Stimulated activated CD8-positive, alpha-beta memory T cell treated with anti-CD3 and anti-CD28 coated beads, Interleukin-7, amount 100 ng/mL, for 24 hours (primary cell): Measurements from ENCODE around the gene APOD.

Source experiments
- DNase-seq: peaks from one replicate; pipeline ENCODE4 v3.0.0-alpha.2; 2020; ENCODE audit warnings: low read depth

The APOD gene

DNA sequence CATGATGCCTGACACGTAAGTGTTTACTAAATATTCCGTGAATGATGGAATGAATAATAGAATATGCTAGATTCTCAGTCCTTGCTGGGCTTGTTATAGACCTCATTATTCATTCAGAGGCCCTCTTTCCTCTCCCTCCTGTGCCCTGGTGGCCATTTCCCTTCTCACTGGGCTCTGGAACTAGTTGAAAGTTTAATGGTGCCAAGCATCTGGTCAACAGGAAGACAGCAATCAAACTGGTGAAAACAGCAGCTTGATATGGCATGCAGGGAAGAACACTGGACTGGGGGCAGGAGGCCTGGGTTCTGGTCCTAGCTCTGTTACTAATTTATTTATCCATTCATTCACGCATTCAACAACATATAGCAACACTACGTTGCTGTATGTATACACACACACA lies 3.7 kb upstream of the APOD start:
- no peak for DNase-seq

DNA sequence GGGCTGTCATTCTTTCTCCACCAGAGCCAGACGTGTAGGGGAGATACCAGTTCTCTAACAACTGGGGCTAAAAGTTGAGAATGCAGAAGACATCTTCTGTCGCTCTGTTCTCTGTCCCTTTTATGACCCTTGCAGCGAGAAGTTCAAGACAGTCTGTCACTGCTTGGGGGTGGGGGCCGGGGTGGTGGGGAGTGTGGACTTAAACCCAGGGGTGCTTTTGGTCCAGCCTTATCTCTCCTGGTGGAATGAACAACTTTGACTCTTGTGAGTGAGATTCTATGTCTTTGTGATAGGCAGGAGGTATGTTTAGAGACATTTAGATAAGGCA lies 767 bp upstream of the APOD start:
- no peak for DNase-seq

- no peak for DNase-seq
Measured at GRCh38 chr3:195582947-195583346, 793 bp downstream of the APOD start.

DNA sequence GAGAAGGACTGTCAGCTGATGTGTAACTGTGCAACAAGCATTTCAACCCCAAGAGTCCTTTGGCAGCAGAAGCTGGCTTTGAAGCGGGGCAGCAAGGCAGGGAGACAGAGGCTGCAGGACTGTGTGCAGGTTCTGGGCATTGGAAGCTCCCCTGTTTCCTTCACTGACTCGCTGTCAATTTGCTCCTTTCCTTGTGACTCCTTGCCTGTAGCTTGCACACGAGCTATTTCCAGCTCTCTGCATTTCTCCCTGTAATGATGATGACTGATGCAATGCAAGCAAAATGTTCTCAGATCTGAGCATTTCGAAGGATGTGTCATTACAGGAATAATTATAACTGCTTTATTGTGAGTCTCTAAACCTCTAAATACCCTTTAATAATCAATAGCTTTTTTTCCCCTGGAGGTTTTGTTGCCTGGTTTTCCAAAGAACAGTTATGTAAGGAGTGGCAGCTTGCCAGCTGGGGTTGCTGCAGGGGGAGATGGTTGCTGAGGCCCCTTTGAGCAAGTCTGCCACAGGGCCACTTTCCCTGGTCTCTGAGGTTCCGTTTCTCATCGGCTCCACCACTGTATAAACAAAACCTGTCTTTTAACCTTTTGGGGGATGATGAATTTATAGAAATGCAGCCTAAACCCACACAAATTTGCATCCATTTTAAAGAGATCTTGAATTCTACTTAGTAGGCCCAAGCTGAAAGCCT lies 2.8 kb downstream of the APOD start:
- no peak for DNase-seq

DNA sequence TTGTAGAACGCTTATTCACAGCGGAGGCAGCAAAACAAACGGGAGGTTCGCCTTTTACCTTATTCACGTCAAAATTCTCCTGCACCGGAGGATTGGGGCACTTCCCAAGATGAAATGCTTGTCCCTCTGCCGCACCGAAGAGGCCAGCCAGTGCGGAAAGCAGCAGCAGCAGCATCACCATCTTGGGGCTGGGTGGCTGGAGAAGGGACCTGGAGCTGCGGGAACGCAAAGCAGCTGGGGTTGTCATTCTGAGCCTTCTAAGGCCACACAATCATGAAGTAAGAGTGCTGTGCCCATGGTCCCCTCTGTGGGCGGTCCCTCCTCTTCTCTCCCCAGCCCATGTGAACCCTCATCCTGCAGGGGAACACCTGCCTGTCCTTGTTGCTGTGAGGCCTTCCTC lies 4.5 kb downstream of the APOD start:
- DNase-seq: no peak

DNA sequence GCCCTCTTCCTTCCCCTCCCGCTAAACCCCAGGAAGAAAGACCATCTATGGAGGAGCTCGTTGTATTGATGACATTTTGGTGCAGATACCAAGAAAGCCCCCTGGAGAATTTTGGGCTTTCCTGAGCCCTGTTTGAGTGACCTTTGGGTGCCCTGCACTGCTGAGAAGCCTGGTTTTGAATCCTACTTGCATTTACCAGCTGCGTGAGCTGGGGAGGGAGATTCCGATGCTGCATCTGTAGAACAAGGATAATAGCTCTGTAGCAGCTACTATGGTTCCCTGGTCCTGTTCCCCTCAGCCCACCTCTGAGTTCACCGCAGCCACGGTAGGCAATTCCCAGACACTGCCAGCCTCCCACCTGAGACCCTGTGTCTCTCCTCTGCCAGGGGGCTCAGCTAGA lies 5.2 kb downstream of the APOD start:
- no peak for DNase-seq

- no peak for DNase-seq
Measured at GRCh38 chr3:195577645-195578177, 6.0 kb downstream of the APOD start.

DNA sequence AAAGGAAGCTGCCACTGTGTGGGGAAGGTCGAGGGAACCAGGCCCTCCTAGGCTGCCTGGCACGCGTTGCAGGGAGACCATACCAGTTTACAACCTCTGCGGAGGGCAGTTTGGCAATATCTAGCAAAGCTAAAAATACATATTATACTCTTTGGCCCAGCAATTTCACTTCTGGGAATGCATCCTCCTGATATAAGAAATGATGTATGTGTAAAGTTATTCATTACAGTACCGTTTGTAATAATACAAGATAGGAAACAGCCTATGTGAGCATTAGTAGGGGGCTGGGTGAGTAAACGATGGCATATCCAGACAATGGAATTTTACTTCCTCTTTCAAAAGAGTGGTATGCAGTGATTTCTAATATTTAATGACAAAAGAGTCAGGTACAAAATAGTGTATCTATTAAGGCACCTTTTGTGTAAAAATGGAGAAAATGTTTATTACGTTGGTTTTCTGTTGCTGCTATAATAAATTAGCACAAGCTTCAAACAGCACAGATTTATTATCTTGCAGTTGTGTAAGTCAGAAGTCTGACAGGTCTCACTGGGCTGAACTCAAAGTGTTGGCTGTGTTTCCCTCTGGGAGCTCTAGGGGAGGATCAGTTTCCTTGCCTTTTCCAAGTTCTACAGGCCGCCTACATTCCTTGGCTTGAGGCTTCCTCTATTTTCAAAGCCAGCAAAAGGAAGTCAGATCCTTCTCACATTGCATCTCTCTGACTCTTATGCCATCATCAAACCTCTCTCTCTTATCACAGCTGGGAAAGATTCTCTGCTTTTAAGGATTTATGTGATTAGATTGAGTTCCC lies 9.0 kb downstream of the APOD start:
- DNase-seq: no peak

DNA sequence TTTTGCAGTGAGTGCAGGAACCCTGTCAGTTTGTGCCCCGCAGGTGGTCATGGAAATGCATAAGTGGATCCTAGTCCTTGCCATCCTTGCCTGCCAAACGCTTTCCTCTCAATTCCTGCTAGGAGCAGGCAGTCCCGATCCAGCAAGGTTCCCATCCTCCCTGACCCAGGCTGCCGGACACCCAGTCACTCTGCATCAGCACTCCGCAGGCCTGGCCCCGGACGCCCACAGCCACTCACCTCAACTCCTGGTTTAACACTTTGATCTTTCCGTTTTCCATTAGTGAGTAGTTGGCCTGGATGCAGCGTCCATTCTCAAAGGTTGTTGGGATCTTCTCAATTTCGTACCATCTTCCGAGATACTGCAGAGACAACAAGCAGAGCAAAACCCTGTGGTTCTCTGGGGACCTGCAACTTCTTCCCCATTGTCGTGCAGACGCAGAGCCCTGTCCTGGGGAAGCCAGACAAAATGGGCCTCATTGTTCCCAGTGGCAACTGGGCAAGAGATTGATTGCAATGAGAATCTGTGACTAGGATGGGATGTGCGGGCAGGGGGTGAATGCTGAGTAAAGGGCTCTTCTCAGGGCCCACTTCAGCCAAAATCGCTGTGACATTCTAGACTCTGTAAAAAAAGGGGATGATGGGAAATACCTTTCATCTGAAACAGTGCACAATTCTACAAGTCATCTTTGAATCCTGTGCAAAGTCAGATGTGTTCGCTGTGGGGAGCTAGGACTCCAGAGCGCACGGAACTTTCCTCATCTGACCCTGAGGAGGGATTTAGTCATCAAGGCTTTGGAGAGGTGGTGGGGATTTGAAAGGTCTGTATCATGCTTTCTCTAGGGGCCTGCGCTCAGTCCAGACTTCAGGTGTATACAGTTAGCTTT lies 9.9 kb downstream of the APOD start:
- DNase-seq: no peak

GRCh38 chr3:195571361-195571760 lies 12.4 kb downstream of the APOD start:
- no peak for DNase-seq

DNA sequence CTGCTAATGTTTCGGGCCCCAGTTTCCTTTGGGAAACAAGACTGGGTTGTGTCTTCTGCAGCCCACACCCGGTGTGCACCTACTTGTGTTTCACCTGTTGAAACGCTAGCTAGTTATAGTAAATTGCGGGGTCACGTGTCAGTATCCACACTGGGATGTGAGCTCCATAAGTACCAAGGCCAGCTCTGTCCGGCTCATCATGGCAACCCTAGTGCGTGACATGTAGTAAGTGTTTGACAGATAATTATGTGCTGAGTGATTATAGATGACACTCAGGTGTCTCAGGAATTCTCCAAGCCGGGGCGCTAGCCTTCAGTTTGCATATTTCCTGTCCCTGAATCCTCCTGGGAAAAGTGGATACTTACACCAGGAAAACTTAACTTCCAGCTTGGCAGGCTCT lies 12.8 kb downstream of the APOD start:
- DNase-seq: no peak

DNA sequence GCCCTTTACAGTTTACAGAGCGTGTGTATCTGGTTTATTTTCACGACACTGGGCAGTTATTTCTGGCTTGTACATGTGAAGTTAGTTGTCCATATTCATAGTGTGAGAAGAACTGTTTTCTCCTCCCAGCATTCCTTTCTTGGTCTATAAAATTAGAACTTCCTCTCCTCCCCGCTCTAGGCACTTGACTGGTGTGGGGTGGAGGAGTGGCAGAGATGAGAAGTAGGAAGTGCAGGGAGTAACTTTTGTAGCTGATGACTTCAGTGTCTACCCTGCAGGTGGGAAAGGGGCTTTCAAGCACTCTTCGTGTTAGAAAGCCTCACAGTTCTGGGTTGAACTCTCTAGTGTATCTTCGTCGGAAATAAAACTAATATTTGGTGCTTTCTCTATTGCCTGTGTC lies 13.4 kb downstream of the APOD start:
- no peak for DNase-seq

GRCh38 chr3:195568630-195569029 lies 15.1 kb downstream of the APOD start:
- no peak for DNase-seq

- DNase-seq: no peak
Measured at GRCh38 chr3:195566797-195567196, 16.9 kb downstream of the APOD start.

DNA sequence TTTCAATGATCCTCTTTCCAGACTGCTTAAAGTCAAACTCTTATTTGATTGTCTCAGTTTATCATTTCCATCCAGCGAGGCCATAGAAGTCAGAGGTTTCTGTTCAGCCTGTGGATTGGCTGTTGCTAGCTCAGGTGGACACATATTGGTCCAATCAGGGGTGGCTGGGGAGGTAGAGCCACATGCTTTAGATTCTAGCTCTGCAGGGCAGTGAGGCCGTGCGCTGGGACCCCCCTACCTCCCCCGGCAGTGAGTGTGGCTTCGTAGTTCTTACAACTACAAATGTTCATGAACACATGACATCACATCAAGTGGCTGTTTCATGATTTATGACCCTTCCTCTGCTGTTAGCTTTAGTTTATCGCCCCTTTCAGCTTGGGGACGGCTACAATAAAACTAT lies 18.0 kb downstream of the APOD start:
- no peak for DNase-seq

GRCh38 chr3:195563317-195563716 lies 20.4 kb downstream of the APOD start:
- DNase-seq: no peak

- no peak for DNase-seq
Measured at GRCh38 chr3:195559723-195560409, 23.9 kb downstream of the APOD start.

DNA sequence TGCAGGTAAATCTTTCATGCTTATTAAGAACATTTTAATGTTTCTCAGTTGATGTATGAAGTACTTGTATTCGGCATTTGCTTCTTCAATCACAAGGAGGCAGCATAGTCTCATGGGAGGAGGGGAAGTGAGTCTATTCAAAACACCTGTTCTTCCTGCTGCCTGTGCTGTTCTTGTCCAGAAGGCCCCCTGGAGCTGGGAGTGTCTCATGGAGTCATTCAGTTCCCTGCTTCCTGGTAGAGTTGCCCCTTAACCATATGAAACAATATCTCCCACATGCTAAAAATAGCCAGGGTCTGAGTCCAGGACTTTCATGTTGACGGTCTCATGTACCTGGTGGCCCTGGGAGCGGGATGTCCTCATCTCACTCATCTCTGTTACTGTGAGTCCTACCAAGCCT lies 25.1 kb downstream of the APOD start:
- no peak for DNase-seq

DNA sequence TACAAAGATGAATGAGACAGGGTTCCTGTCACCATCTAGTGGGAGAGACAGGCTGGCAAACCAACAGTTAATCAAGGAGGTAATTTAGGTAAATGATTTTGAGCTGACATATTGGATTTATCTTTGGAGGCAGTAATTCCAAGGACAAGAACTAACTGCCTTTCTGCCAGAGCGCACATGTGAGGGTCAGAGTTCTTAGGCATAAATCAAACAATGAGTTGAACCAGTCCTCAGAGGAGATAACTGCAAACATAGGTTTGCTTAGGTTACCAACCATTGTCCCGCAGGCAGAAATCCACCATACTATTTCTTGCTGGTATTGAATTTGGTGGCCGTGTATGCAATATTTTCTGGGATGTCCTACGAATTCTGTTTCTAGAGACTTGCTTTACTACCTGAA lies 26.4 kb downstream of the APOD start:
- DNase-seq: no peak

GRCh38 chr3:195556390-195556789 lies 27.4 kb downstream of the APOD start:
- DNase-seq: no peak

- no peak for DNase-seq
Measured at GRCh38 chr3:195555110-195555509, 28.6 kb downstream of the APOD start.

DNA sequence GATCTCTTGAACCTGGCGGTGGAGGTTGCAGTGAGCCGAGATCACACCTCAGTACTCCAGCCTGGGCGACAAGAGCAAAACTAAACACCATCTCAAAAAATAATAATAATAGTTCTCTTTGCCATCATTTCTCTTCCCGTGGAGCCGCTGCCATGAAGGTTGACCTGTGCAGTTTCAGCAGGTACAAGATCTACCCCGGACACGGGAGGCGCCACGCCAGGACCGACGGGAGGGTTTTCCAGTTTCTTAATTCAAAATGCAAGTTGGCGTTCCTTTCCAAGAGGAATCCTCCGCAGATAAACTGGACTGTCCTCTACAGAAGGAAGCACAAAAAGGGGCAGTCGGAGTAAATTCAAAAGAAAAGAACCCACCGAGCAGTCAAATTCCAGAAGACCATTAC lies 29.3 kb downstream of the APOD start:
- no peak for DNase-seq
